ENCODE measurements around the gene APOLD1. TPM values are rescaled to one million over a fixed set of nuclear protein-coding genes. Genes with fewer than 3 reads are reported as not detected.

The APOLD1 gene
- polyA plus RNA-seq, 1 experiment = 7.2 TPM

- no peaks in the 10 kb centered on the region for H3K27me3 ChIP-seq (ENCODE audit: control insufficient read depth, insufficient read depth, low read length)
- H3K36me3 ChIP-seq (ENCODE audit: control insufficient read depth, insufficient read depth, low read length) = peaks cover 19% of the 10 kb centered on the region
- CTCF ChIA-PET = interaction anchor here (1.6 to 5.8 kb wide), 2 partner anchors 11 to 14 kb away, joined by 4 to 39 read pairs; no protein-coding TSS in a partner anchor
- POLR2A ChIA-PET = no interaction called here
- no peak overlapping the region for H3K4me3 ChIP-seq (ENCODE audit: low read depth, low read length)
- no peak for DNase-seq (ENCODE audit: low read depth)
- TF ChIP-seq CTCF (IDR thresholded peaks at IDR 0.05; ENCODE audit: insufficient read depth, low read depth, low read length) = no peak
Observed at GRCh38 chr12:12823300-12823699, 37.8 kb downstream of the APOLD1 start.

- Histone ChIP-seq H3K4me3 (ENCODE audit: low read depth, low read length) (no peak overlapping the region), H3K36me3 (ENCODE audit: control insufficient read depth, insufficient read depth, low read length) (peaks cover 19% of the 10 kb centered on the region), H3K27me3 (ENCODE audit: control insufficient read depth, insufficient read depth, low read length) (no peaks in the 10 kb centered on the region)
- ChIA-PET POLR2A (no interaction called here), CTCF (interaction anchor here (5.8 kb wide), 1 partner anchor 13 kb away, joined by 39 read pairs; no protein-coding TSS in a partner anchor)
- no peak for TF ChIP-seq CTCF (IDR thresholded peaks at IDR 0.05; ENCODE audit: insufficient read depth, low read depth, low read length)
- DNase-seq (ENCODE audit: low read depth) = no peak
Observed at GRCh38 chr12:12823811-12824210, 38.4 kb downstream of the APOLD1 start.

- Histone ChIP-seq H3K36me3 (ENCODE audit: control insufficient read depth, insufficient read depth, low read length) (peaks cover 6% of the 10 kb centered on the region), H3K4me3 (ENCODE audit: low read depth, low read length) (no peak overlapping the region), H3K27me3 (ENCODE audit: control insufficient read depth, insufficient read depth, low read length) (no peaks in the 10 kb centered on the region)
- no peak for DNase-seq (ENCODE audit: low read depth)
- ChIA-PET POLR2A (no interaction called here), CTCF (interaction anchor here (1.2 to 3.9 kb wide), 7 partner anchors 14 to 99 kb away, joined by 3 to 39 read pairs (median 6); partner anchors contain the start of gene GPRC5A)
- TF ChIP-seq CTCF (IDR thresholded peaks at IDR 0.05; ENCODE audit: insufficient read depth, low read depth, low read length) = no peak
Observed at GRCh38 chr12:12835378-12836146, 50.1 kb downstream of the APOLD1 start.

- TF ChIP-seq CTCF (IDR thresholded peaks at IDR 0.05; ENCODE audit: insufficient read depth, low read depth, low read length) = no peak
- CTCF ChIA-PET = interaction anchor here (0.6 to 3.9 kb wide), 22 partner anchors 11 to 146 kb away, joined by 3 to 41 read pairs (median 5); partner anchors contain the start of genes DDX47 and GPRC5A
- POLR2A ChIA-PET = no interaction called here
- Histone ChIP-seq H3K27me3 (ENCODE audit: control insufficient read depth, insufficient read depth, low read length) (no peaks in the 10 kb centered on the region), H3K4me3 (ENCODE audit: low read depth, low read length) (no peak overlapping the region), H3K36me3 (ENCODE audit: control insufficient read depth, insufficient read depth, low read length) (peaks cover 6% of the 10 kb centered on the region)
- DNase-seq (ENCODE audit: low read depth) = no peak
Observed at GRCh38 chr12:12836571-12836970, 51.1 kb downstream of the APOLD1 start.

GRCh38 chr12:12837025-12837812, 51.8 kb downstream of the APOLD1 start:
- DNase-seq (ENCODE audit: low read depth) = no peak
- ChIA-PET POLR2A (no interaction called here), CTCF (interaction anchor here (0.6 to 3.9 kb wide), 27 partner anchors 11 to 229 kb away, joined by 3 to 41 read pairs (median 5); partner anchors contain the start of genes DDX47 and GPRC5A)
- Histone ChIP-seq H3K27me3 (ENCODE audit: control insufficient read depth, insufficient read depth, low read length) (no peaks in the 10 kb centered on the region), H3K36me3 (ENCODE audit: control insufficient read depth, insufficient read depth, low read length) (peaks cover 6% of the 10 kb centered on the region), H3K4me3 (ENCODE audit: low read depth, low read length) (no peak overlapping the region)
- TF ChIP-seq CTCF (IDR thresholded peaks at IDR 0.05; ENCODE audit: insufficient read depth, low read depth, low read length) = peak; percentile 65

Data from BJ (cell line).